ENCODE data around the gene CXCR4. TPM values are rescaled to one million over a fixed set of nuclear protein-coding genes. Genes with fewer than 3 reads are reported as not detected.

CXCR4 gene
- total RNA-seq, 2 donors from 2014 or later: 26.3 to 42.2 TPM

DNA sequence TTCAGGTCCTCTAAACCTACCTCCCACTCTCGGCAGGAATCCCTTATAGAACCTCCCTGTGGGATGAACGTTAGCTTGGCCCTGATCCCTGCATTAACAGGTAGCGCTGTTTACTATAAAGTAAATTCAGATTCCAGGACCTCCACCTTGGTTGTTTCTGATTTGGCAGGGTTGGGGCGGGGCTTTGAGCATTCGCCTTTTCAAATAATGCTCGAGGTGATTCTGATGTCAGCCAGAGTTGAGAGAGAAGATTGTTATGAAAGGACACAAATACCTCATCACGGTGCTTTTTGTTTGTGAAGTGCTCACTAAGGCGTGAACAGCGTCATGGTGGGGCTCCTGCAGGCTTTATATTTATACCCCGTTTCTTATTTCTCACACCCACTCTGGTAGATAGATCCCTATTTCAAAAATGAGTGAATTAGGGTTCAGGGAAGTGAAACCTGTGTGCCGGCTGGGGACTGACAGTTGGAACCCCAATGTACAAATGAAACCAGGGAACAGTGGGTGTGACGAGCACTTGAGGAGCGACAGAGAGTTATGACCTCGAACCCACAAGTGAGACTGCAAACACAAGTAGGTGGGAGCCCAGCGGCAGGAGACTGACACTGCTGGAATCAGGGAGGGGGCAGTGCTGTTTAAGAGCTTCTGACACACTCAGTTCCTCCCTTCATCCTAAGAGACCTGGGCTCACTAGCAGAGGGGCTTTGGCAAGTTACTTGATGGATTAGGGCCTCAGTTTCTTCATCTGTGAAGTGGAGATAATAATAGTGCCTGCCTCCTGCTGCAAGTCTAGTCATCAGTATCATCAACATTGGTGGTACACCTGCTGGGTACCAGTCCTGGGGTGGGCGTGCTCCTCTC lies 14.2 kb upstream of the CXCR4 start:
- Histone ChIP-seq H3K4me1 (ENCODE audit: control insufficient read depth in 1 of 2, low read depth in 2 of 2) (no peaks in the 10 kb centered on the region), H3K27ac (peak overlapping the region in 1 of 2 donors; percentile 3), H3K4me3 (no peak overlapping the region), H3K9me3 (no peaks in the 10 kb centered on the region), H3K27me3 (replicated peaks; ENCODE audit: insufficient read depth) (no peaks in the 10 kb centered on the region), H3K36me3 (no peaks in the 10 kb centered on the region)
- ATAC-seq (ENCODE audit: insufficient number of reproducible peaks, low FRiP score, low read depth) (no peak), DNase-seq (ENCODE audit: low spot score) (no peak)
- TF ChIP-seq, protein P1, sequence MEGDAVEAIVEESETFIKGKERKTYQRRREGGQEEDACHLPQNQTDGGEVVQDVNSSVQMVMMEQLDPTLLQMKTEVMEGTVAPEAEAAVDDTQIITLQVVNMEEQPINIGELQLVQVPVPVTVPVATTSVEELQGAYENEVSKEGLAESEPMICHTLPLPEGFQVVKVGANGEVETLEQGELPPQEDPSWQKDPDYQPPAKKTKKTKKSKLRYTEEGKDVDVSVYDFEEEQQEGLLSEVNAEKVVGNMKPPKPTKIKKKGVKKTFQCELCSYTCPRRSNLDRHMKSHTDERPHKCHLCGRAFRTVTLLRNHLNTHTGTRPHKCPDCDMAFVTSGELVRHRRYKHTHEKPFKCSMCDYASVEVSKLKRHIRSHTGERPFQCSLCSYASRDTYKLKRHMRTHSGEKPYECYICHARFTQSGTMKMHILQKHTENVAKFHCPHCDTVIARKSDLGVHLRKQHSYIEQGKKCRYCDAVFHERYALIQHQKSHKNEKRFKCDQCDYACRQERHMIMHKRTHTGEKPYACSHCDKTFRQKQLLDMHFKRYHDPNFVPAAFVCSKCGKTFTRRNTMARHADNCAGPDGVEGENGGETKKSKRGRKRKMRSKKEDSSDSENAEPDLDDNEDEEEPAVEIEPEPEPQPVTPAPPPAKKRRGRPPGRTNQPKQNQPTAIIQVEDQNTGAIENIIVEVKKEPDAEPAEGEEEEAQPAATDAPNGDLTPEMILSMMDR (IDR thresholded peaks at IDR 0.05): no peak

DNA sequence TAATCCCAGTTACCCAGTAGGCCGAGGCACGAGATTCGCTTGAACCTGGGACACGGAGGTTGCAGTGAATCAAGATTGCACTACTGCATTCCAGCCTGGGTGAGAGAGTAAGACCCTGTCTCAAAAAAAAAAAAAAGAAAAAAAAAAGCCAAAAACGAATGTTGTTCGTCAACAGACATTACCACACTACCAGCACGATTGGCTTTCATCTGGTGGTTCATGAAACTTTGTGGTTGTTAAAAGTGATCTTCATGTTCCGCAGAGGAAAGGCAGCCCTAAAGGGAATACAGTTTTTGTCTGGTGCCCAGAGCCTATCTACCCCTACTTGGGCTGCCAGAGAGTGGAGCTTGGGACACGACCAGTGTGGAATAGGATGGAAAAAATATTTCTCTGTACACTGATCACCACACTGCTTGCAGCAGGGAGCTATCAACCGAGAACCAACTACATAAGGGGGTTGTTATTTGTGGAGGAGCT lies 13.6 kb upstream of the CXCR4 start:
- no peaks in the 10 kb centered on the region for H3K27me3 ChIP-seq (replicated peaks; ENCODE audit: insufficient read depth)
- no peaks in the 10 kb centered on the region for H3K4me1 ChIP-seq (ENCODE audit: control insufficient read depth in 1 of 2, low read depth in 2 of 2)
- no peaks in the 10 kb centered on the region for H3K9me3 ChIP-seq
- DNase-seq (ENCODE audit: low spot score) (no peak), ATAC-seq (ENCODE audit: insufficient number of reproducible peaks, low FRiP score, low read depth) (no peak)
- H3K4me3 ChIP-seq: no peak overlapping the region
- H3K27ac ChIP-seq: peak overlapping the region in 1 of 2 donors; percentile 3
- TF ChIP-seq, protein P1 (IDR thresholded peaks at IDR 0.05): no peak
- no peaks in the 10 kb centered on the region for H3K36me3 ChIP-seq

DNA sequence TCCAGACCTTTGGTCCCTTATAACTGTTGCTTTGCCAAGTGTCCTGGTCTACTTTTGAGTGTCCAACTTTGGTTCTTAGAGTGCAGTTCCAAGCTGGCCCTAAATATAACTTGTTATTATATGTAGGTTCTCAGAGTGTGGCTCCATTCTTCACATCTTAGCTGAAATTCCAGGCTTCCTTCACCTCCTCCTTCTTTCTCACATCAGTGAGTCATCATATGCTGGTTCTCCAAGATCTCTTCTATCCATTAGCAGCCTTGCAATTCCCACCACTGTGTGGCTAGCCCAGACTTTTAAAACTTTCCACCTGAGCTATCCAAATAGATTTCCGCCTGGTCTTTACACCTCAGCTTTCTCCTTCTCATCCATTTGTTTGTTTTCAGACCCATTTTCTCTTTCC lies 12.6 kb upstream of the CXCR4 start:
- no peak overlapping the region for H3K27ac ChIP-seq
- no peaks in the 10 kb centered on the region for H3K4me1 ChIP-seq (ENCODE audit: control insufficient read depth in 1 of 2, low read depth in 2 of 2)
- TF ChIP-seq, protein P1 (IDR thresholded peaks at IDR 0.05): no peak
- DNase-seq (ENCODE audit: low spot score) (no peak), ATAC-seq (ENCODE audit: insufficient number of reproducible peaks, low FRiP score, low read depth) (no peak)
- H3K4me3 ChIP-seq: no peak overlapping the region
- H3K27me3 ChIP-seq (replicated peaks; ENCODE audit: insufficient read depth): no peaks in the 10 kb centered on the region
- no peaks in the 10 kb centered on the region for H3K9me3 ChIP-seq
- H3K36me3 ChIP-seq: no peaks in the 10 kb centered on the region

DNA sequence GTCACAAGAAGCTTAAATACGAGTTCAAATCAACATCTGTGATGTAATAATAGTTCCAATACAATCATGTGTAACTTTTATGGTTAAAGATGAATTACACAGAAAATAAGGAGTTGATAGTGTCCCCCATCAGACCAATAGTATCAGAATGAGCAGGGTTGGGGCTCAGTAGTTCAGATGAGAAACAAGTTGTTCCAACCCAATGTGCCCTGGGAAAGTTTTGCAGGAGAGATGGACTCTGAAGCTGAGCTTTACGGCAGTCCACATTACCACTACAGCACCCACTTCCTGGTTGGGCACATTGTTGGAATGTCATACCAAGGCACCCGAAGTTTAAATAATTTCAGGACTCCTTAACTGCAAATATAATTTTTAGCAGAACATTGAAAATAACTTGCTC lies 12.1 kb upstream of the CXCR4 start:
- no peaks in the 10 kb centered on the region for H3K27me3 ChIP-seq (replicated peaks; ENCODE audit: insufficient read depth)
- no peak overlapping the region for H3K27ac ChIP-seq
- DNase-seq (ENCODE audit: low spot score): no peak
- TF ChIP-seq, protein P1 (IDR thresholded peaks at IDR 0.05): no peak
- H3K9me3 ChIP-seq: no peaks in the 10 kb centered on the region
- H3K4me3 ChIP-seq: no peak overlapping the region
- no peaks in the 10 kb centered on the region for H3K36me3 ChIP-seq
- no peak for ATAC-seq (ENCODE audit: insufficient number of reproducible peaks, low FRiP score, low read depth)
- H3K4me1 ChIP-seq (ENCODE audit: control insufficient read depth in 1 of 2, low read depth in 2 of 2): no peaks in the 10 kb centered on the region

DNA sequence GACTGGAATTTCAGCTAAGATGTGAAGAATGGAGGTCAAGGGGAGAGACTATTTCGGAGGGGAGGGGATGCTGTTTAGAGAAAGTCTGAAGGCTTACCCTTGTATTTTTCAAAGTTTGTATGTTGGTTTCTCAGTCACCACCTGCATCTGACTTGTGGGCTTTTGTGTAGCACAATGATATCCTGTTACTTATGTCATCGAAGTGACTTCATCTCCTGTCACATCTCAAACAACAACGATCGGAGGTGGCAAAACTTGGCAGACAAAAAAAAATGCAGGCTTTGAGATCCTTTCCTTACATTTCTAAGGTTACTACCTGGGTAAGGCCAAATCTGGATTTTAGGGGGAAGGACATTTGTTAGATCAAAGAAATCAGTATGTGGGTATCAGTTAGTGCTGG lies 11.7 kb upstream of the CXCR4 start:
- no peak for DNase-seq (ENCODE audit: low spot score)
- Histone ChIP-seq H3K9me3 (no peaks in the 10 kb centered on the region), H3K4me3 (no peak overlapping the region), H3K4me1 (ENCODE audit: control insufficient read depth in 1 of 2, low read depth in 2 of 2) (no peaks in the 10 kb centered on the region), H3K36me3 (no peaks in the 10 kb centered on the region), H3K27ac (no peak overlapping the region), H3K27me3 (replicated peaks; ENCODE audit: insufficient read depth) (no peaks in the 10 kb centered on the region)
- TF ChIP-seq, protein P1 (IDR thresholded peaks at IDR 0.05): no peak
- no peak for ATAC-seq (ENCODE audit: insufficient number of reproducible peaks, low FRiP score, low read depth)

Measured in thoracic aorta (tissue), 2 donors.